ENCODE data around the gene SCT. TPM values are rescaled to one million over a fixed set of nuclear protein-coding genes. Genes with fewer than 3 reads are reported as not detected.

The SCT gene
- total RNA-seq, 1 experiment from 2014 or later, result not detected

DNA sequence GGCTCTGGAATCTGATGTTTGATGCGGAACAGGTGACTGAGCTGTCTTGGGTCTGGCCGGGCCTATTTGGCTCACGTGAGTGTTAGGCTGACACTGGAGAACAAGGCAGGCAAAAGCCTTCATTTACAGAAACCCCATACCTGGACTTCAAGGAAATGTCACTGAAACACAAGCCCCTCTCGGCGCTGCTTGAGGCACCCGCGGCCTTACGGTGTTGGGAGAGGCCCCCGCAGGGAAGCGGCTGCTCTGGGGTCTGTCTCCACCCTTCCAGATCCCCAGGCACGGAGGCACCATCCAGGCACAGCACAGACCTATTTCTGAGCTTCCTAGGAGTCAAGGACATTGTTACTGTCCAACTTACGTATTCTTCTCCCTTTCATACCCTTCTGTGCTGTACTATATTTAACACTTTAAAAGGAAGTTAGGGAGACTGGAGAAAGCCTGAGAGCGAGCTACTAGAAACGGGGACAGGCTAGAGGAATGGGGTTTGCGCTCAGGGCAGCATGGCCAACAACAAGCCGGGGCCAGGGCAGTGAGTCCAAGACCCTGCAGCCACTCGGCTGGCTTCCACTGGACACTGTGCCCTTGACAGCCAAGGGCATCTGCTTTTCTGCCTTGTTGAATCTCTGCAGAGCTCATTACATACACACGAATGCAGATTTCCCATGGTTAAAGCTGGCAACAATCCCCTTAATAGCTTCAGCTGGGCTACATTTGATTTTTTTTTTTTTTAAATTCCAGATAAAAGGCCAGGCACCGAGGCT is 33.9 kb upstream of the SCT start:
- CTCF ChIA-PET, result no interaction called here

GRCh38 chr11:660281-660680 is 33.3 kb upstream of the SCT start:
- Mint-ChIP-seq H3K36me3 (ENCODE audit: insufficient read depth, unreplicated experiment) (peaks cover 57% of the 10 kb centered on the region), H3K4me3 (ENCODE audit: unreplicated experiment) (no peak overlapping the region), H3K27me3 (ENCODE audit: insufficient read depth, unreplicated experiment) (no peaks in the 10 kb centered on the region), H3K9me3 (ENCODE audit: unreplicated experiment) (no peaks in the 10 kb centered on the region), H3K27ac (ENCODE audit: unreplicated experiment) (no peak overlapping the region), H3K4me1 (ENCODE audit: low read depth, unreplicated experiment) (peaks cover 5% of the 10 kb centered on the region)
- ChIA-PET CTCF (no interaction called here), POLR2A (no interaction called here)
- no TSS peak for BruUV-seq (replicated peaks)
- H3K4me1 ChIP-seq, result peaks cover 2% of the 10 kb centered on the region
- no peak for DNase-seq
- intact Hi-C loops (cut with micrococcal nuclease; ENCODE audit: unreplicated experiment), result no loop called here
- H3K9me3 ChIP-seq, result no peaks in the 10 kb centered on the region
- H3K27me3 ChIP-seq (replicated peaks; ENCODE audit: control insufficient read depth, insufficient read depth, low read length), result no peaks in the 10 kb centered on the region
- no peak overlapping the region for H3K4me3 ChIP-seq (ENCODE audit: low read depth, low read length)
- TF ChIP-seq, protein P1, sequence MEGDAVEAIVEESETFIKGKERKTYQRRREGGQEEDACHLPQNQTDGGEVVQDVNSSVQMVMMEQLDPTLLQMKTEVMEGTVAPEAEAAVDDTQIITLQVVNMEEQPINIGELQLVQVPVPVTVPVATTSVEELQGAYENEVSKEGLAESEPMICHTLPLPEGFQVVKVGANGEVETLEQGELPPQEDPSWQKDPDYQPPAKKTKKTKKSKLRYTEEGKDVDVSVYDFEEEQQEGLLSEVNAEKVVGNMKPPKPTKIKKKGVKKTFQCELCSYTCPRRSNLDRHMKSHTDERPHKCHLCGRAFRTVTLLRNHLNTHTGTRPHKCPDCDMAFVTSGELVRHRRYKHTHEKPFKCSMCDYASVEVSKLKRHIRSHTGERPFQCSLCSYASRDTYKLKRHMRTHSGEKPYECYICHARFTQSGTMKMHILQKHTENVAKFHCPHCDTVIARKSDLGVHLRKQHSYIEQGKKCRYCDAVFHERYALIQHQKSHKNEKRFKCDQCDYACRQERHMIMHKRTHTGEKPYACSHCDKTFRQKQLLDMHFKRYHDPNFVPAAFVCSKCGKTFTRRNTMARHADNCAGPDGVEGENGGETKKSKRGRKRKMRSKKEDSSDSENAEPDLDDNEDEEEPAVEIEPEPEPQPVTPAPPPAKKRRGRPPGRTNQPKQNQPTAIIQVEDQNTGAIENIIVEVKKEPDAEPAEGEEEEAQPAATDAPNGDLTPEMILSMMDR (IDR thresholded peaks at IDR 0.05; ENCODE audit: insufficient read depth in 1 of 2, low read depth in 1 of 2, low read length in 1 of 2, severe bottlenecking in 1 of 2, unreplicated experiment in 1 of 2), result no peak
- H3K36me3 ChIP-seq (ENCODE audit: control insufficient read depth, insufficient read depth, low read length), result peaks cover 3% of the 10 kb centered on the region

More for the DNA sequence above, 33.9 kb upstream of the SCT start:
- DNase-seq, result no peak
- Mint-ChIP-seq H3K36me3 (ENCODE audit: insufficient read depth, unreplicated experiment) (peaks cover 59% of the 10 kb centered on the region), H3K27ac (ENCODE audit: unreplicated experiment) (no peak overlapping the region), H3K4me3 (ENCODE audit: unreplicated experiment) (no peak overlapping the region), H3K4me1 (ENCODE audit: low read depth, unreplicated experiment) (peaks cover 5% of the 10 kb centered on the region), H3K27me3 (ENCODE audit: insufficient read depth, unreplicated experiment) (no peaks in the 10 kb centered on the region), H3K9me3 (ENCODE audit: unreplicated experiment) (no peaks in the 10 kb centered on the region)
- TF ChIP-seq, protein P1 (IDR thresholded peaks at IDR 0.05; ENCODE audit: insufficient read depth in 1 of 2, low read depth in 1 of 2, low read length in 1 of 2, severe bottlenecking in 1 of 2, unreplicated experiment in 1 of 2), result no peak
- Histone ChIP-seq H3K27me3 (replicated peaks; ENCODE audit: control insufficient read depth, insufficient read depth, low read length) (no peaks in the 10 kb centered on the region), H3K36me3 (ENCODE audit: control insufficient read depth, insufficient read depth, low read length) (peaks cover 3% of the 10 kb centered on the region), H3K9me3 (no peaks in the 10 kb centered on the region), H3K4me3 (ENCODE audit: low read depth, low read length) (no peak overlapping the region), H3K4me1 (no peaks in the 10 kb centered on the region)
- intact Hi-C loops (cut with micrococcal nuclease; ENCODE audit: unreplicated experiment), result no loop called here
- BruUV-seq (replicated peaks), result no TSS peak
- POLR2A ChIA-PET, result no interaction called here

DNA sequence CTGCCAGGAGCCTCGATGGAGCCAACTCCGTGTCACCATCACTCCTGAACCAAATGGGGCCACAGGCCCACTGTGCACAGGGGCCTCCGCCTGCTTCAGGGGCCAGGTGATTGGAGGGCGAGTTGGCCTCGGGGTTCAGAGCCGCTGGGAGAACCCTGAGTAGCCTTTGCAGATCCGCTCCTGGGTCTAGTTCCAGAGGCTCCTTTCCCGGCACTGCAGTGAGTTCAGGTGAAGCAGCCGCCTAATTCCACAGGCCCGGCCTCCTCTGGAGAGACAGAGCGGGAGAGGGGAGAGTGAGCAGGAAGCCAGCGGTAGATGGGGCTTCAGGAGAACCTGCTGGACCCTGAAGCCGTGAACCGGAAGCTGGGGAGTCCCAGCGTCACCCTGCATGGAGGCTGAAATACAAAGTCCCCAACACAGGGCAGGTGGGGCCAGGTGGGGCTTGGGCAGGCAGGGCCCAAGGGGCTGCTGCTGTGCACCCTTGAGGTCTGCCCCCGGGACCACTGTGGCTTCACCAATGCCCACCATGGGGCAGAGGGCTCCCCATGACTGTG is 32.6 kb upstream of the SCT start:
- ChIA-PET POLR2A (no interaction called here), CTCF (no interaction called here)
- Histone ChIP-seq H3K4me3 (ENCODE audit: low read depth, low read length) (no peak overlapping the region), H3K27me3 (replicated peaks; ENCODE audit: control insufficient read depth, insufficient read depth, low read length) (no peaks in the 10 kb centered on the region), H3K4me1 (peaks cover 9% of the 10 kb centered on the region), H3K9me3 (no peaks in the 10 kb centered on the region; the same call in 1 of the 2 replicates), H3K36me3 (ENCODE audit: control insufficient read depth, insufficient read depth, low read length) (peaks cover 3% of the 10 kb centered on the region)
- Mint-ChIP-seq H3K9me3 (ENCODE audit: unreplicated experiment) (no peaks in the 10 kb centered on the region), H3K36me3 (ENCODE audit: insufficient read depth, unreplicated experiment) (peaks cover 63% of the 10 kb centered on the region), H3K27ac (ENCODE audit: unreplicated experiment) (no peak overlapping the region), H3K4me3 (ENCODE audit: unreplicated experiment) (no peak overlapping the region), H3K4me1 (ENCODE audit: low read depth, unreplicated experiment) (peaks cover 5% of the 10 kb centered on the region), H3K27me3 (ENCODE audit: insufficient read depth, unreplicated experiment) (no peaks in the 10 kb centered on the region)
- no peak for DNase-seq
- BruUV-seq (replicated peaks), result no TSS peak
- intact Hi-C loops (cut with micrococcal nuclease; ENCODE audit: unreplicated experiment), result no loop called here
- TF ChIP-seq, protein P1 (IDR thresholded peaks at IDR 0.05; ENCODE audit: insufficient read depth in 1 of 2, low read depth in 1 of 2, low read length in 1 of 2, severe bottlenecking in 1 of 2, unreplicated experiment in 1 of 2), result no peak
